IPS DF 6.9 (cell line): ENCODE measurements around the gene TENM4.

Experiments
- DNase-seq: peaks from one replicate; pipeline ENCODE4 v3.0.0-alpha.2; 2013; ENCODE audit warnings: low read depth, low spot score
- H3K27ac ChIP-seq: one replicate; pipeline ENCODE4 v1.5.1; 2013; ENCODE audit warnings: low read length, control low read depth
- H3K27me3 ChIP-seq: 2 replicates; pipeline ENCODE4 v1.6.1; 2013; ENCODE audit warnings: mild to moderate bottlenecking, low read length; ENCODE audit not compliant: control insufficient read depth, insufficient read depth
- H3K36me3 ChIP-seq: 2 replicates; pipeline ENCODE4 v1.6.1; 2013; ENCODE audit warnings: low read length; ENCODE audit not compliant: control insufficient read depth, insufficient read depth
- H3K4me1 ChIP-seq: 2 replicates; pipeline ENCODE4 v1.6.1; 2013; ENCODE audit warnings: low read length; ENCODE audit not compliant: control insufficient read depth, insufficient read depth
- H3K4me3 ChIP-seq: 2 replicates; pipeline ENCODE4 v1.5.1; 2013; ENCODE audit warnings: mild to moderate bottlenecking, low read length
- H3K9me3 ChIP-seq: 2 replicates; pipeline ENCODE4 v1.6.1; 2013; ENCODE audit warnings: low read length, inconsistent platforms; ENCODE audit not compliant: control insufficient read depth, insufficient read depth
- WGBS: extraction: QIAGEN DNeasy Blood & Tissue Kit; methylation state at CpG from one replicate; pipeline ENCODE4 v1.1.7; 2013; ENCODE audit warnings: mixed read lengths, missing lambda C conversion rate; ENCODE audit not compliant: insufficient read length, insufficient coverage; 5-methylcytosine and 5-hydroxymethylcytosine counted together

Gene TENM4

DNA sequence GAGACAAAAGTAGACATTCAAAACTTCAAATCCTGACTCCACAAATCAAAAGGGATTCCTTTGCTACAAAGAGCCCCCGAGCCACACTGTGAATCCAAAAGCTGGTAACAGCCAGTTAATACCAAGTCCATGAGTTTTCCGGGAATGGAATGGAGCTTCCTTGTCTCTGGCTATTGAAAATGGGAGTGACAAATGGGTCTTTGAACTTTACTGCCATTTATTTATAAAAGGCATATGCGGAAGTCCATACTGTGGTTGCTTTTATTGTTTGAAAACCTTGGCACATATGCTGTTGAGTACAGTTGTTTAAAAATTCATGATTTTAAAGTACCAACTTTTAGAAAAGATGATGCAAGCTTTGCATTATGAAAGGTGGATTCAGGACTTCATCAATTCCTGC lies 659.9 kb downstream of the TENM4 start:
- no peak overlapping the region for H3K4me3 ChIP-seq
- H3K9me3 ChIP-seq, result no peaks in the 10 kb centered on the region
- peaks cover 3% of the 10 kb centered on the region; the same call in 1 of the 2 replicates for H3K4me1 ChIP-seq
- H3K27ac ChIP-seq, result no peak overlapping the region
- no peak for DNase-seq
- no peaks in the 10 kb centered on the region for H3K36me3 ChIP-seq
- WGBS, result no CpG with 5 or more reads among the region's 3 CpGs
- H3K27me3 ChIP-seq, result no peaks in the 10 kb centered on the region

DNA sequence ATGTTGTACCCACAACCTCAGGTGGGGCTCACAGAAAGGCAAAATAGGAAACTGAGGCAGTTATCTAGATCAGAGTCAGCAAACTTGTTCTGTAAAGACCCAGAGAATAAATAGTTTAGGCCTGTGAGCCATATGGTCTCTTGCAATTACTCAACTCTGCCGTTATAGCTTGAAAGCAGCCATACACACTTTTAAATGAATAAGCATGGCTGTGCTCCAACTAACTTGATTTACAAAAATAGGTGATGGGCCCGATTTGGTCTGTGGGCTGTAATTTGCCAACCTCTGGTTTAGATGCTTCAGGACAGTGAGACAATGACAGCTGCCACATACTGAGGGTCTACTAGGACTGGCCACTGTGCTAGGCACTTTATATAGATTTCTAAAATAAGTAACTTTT lies 667.3 kb downstream of the TENM4 start:
- H3K27ac ChIP-seq, result no peak overlapping the region
- H3K36me3 ChIP-seq, result no peaks in the 10 kb centered on the region
- no peak overlapping the region for H3K4me3 ChIP-seq
- H3K9me3 ChIP-seq, result no peaks in the 10 kb centered on the region
- no peaks in the 10 kb centered on the region for H3K27me3 ChIP-seq
- no peak for DNase-seq
- H3K4me1 ChIP-seq, result no peaks in the 10 kb centered on the region
- WGBS, result no CpG with 5 or more reads among the region's 2 CpGs

GRCh38 chr11:78773077-78773476 lies 667.8 kb downstream of the TENM4 start:
- Histone ChIP-seq H3K27ac (no peak overlapping the region), H3K4me3 (no peak overlapping the region), H3K36me3 (no peaks in the 10 kb centered on the region), H3K27me3 (no peaks in the 10 kb centered on the region), H3K4me1 (no peaks in the 10 kb centered on the region), H3K9me3 (no peaks in the 10 kb centered on the region)
- no peak for DNase-seq
- no CpG with 5 or more reads among the region's 5 CpGs for WGBS

- Histone ChIP-seq H3K4me1 (no peaks in the 10 kb centered on the region), H3K36me3 (no peaks in the 10 kb centered on the region), H3K9me3 (no peaks in the 10 kb centered on the region), H3K27ac (no peak overlapping the region), H3K4me3 (no peak overlapping the region), H3K27me3 (no peaks in the 10 kb centered on the region)
- no peak for DNase-seq
- no CpG with 5 or more reads among the region's 3 CpGs for WGBS
Observed at GRCh38 chr11:78772186-78772585, 668.6 kb downstream of the TENM4 start.

GRCh38 chr11:78770931-78771330 lies 669.9 kb downstream of the TENM4 start:
- Histone ChIP-seq H3K36me3 (no peaks in the 10 kb centered on the region), H3K27ac (no peak overlapping the region), H3K4me3 (no peak overlapping the region), H3K27me3 (no peaks in the 10 kb centered on the region), H3K9me3 (no peaks in the 10 kb centered on the region), H3K4me1 (no peaks in the 10 kb centered on the region)
- DNase-seq, result no peak
- WGBS, result no CpG with 5 or more reads among the region's 6 CpGs

DNA sequence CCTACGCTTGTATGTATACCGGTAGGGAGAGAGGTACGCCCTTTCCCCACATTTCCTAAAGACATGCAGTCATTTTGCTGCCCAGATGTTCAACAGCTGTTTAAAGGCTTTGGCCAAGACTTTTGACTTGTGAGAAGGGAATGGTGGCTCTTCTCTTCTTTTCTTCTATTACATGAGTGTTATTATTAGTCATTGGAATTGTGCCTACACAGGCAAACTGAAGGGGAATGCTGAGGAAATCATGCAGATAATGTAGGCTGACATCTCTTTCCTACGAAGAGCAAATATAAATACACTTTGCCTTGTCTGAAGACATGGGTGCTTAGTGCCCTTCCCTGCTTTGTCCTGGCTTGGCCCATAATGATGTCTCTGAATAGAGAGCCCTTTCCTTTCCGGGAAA lies 671.9 kb downstream of the TENM4 start:
- DNase-seq, result no peak
- Histone ChIP-seq H3K27ac (no peak overlapping the region), H3K36me3 (no peaks in the 10 kb centered on the region), H3K4me1 (no peaks in the 10 kb centered on the region), H3K4me3 (no peak overlapping the region), H3K9me3 (no peaks in the 10 kb centered on the region), H3K27me3 (no peaks in the 10 kb centered on the region)
- no CpG with 5 or more reads among the region's 5 CpGs for WGBS

- H3K9me3 ChIP-seq, result no peaks in the 10 kb centered on the region
- no peak for DNase-seq
- no peaks in the 10 kb centered on the region for H3K4me1 ChIP-seq
- H3K4me3 ChIP-seq, result no peak overlapping the region
- no peak overlapping the region for H3K27ac ChIP-seq
- WGBS, result no CpG with 5 or more reads among the region's 3 CpGs
- H3K36me3 ChIP-seq, result no peaks in the 10 kb centered on the region
- no peaks in the 10 kb centered on the region for H3K27me3 ChIP-seq
Observed at GRCh38 chr11:78768345-78768744, 672.5 kb downstream of the TENM4 start.

DNA sequence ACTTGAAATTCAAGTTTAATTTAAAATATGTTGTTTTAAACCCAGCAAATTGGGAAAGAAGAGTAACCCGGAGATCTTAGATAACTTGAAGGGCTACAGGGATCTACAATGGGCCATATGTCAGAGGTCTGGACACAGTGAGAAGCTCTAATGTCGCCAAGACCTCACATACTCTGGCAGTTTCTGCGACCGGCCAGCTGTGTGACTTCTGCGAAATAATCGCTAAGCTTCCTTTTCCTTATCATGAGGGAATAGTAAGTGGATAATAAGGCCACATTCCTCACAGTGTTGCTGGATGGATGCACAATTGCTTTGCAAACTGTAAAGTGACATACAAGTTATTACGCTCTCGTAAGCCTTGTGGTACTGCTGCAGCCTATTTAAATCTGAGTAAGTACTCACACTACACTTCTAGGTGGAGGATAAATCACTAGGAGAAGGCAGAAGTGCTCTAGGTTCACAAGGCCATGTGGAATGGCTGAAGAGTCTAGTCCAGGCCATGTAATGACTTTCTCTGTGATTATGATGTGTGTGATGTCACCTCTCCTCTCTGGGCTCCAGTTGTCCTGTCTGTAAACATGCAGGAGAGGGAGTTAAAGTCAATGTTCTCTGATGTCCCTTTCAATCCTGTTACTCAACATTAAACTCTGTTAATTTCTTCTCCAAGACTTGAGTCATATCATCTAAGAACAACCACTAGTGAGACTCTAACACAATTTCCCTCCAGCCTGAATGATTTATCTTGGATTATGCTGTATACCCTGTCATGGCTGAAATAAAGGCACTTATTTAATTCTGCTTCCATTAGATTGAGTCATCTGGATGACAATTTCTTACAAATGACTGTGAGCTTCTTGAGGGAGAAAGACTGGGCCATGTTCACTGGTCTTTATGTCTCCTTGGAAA lies 673.5 kb downstream of the TENM4 start:
- H3K9me3 ChIP-seq, result no peaks in the 10 kb centered on the region
- WGBS, result no CpG with 5 or more reads among the region's 8 CpGs
- H3K27me3 ChIP-seq, result no peaks in the 10 kb centered on the region
- H3K36me3 ChIP-seq, result no peaks in the 10 kb centered on the region
- DNase-seq, result no peak
- H3K27ac ChIP-seq, result no peak overlapping the region
- H3K4me3 ChIP-seq, result no peak overlapping the region
- no peaks in the 10 kb centered on the region for H3K4me1 ChIP-seq

GRCh38 chr11:78764946-78765345 lies 675.9 kb downstream of the TENM4 start:
- no peaks in the 10 kb centered on the region for H3K27me3 ChIP-seq
- no peak for DNase-seq
- no peaks in the 10 kb centered on the region for H3K9me3 ChIP-seq
- H3K4me3 ChIP-seq, result no peak overlapping the region
- no peak overlapping the region for H3K27ac ChIP-seq
- H3K4me1 ChIP-seq, result no peaks in the 10 kb centered on the region
- no CpG with 5 or more reads among the region's 4 CpGs for WGBS
- no peaks in the 10 kb centered on the region for H3K36me3 ChIP-seq

- H3K36me3 ChIP-seq, result no peaks in the 10 kb centered on the region
- no peak for DNase-seq
- no peaks in the 10 kb centered on the region for H3K9me3 ChIP-seq
- H3K27ac ChIP-seq, result no peak overlapping the region
- no peaks in the 10 kb centered on the region for H3K4me1 ChIP-seq
- no peak overlapping the region for H3K4me3 ChIP-seq
- WGBS, result no CpG with 5 or more reads among the region's 4 CpGs
- H3K27me3 ChIP-seq, result no peaks in the 10 kb centered on the region
Observed at GRCh38 chr11:78763664-78764063, 677.2 kb downstream of the TENM4 start.

- Histone ChIP-seq H3K27me3 (no peaks in the 10 kb centered on the region), H3K9me3 (no peaks in the 10 kb centered on the region)
- no CpG with 5 or more reads among the region's 3 CpGs for WGBS
Observed at GRCh38 chr11:78762105-78762504, 678.7 kb downstream of the TENM4 start.

More at GRCh38 chr11:78762105-78762504, 678.7 kb downstream of the TENM4 start:
- H3K36me3 ChIP-seq, result no peaks in the 10 kb centered on the region
- no peak overlapping the region for H3K4me3 ChIP-seq
- DNase-seq, result no peak
- H3K4me1 ChIP-seq, result no peaks in the 10 kb centered on the region
- H3K27ac ChIP-seq, result no peak overlapping the region
